NB4 (cell line): Measurements from ENCODE around the gene ANP32E.
A peak's percentile ranks its signal among the peaks of the same experiment; 100 is the strongest.

ENCODE experiments used
- DNase-seq: peaks from one replicate; pipeline ENCODE4 v3.0.0; 2010; ENCODE audit warnings: low read depth
- H3K4me3 ChIP-seq: one replicate; pipeline ENCODE4 v1.5.1; 2011; ENCODE audit warnings: mild to moderate bottlenecking, low read depth, low read length, moderate library complexity
- CTCF ChIP-seq: IDR thresholded peaks from one replicate; pipeline ENCODE4 v1.5.1; 2012; ENCODE audit warnings: low read depth, low read length
- MYC ChIP-seq: IDR thresholded peaks from 2 replicates; pipeline ENCODE4 v1.6.1; 2011; ENCODE audit warnings: low read depth, low read length
- POLR2A ChIP-seq: IDR thresholded peaks from 2 replicates; pipeline ENCODE4 v1.6.1; 2011; ENCODE audit warnings: mild to moderate bottlenecking; ENCODE audit not compliant: insufficient read length; ENCODE audit errors: extremely low read depth
- TF ChIP-seq, protein P1 (sequence below): IDR thresholded peaks from 2 replicates; pipeline ENCODE4 v1.6.1; 2011; ENCODE audit warnings: low read depth, low read length

The ANP32E gene

DNA sequence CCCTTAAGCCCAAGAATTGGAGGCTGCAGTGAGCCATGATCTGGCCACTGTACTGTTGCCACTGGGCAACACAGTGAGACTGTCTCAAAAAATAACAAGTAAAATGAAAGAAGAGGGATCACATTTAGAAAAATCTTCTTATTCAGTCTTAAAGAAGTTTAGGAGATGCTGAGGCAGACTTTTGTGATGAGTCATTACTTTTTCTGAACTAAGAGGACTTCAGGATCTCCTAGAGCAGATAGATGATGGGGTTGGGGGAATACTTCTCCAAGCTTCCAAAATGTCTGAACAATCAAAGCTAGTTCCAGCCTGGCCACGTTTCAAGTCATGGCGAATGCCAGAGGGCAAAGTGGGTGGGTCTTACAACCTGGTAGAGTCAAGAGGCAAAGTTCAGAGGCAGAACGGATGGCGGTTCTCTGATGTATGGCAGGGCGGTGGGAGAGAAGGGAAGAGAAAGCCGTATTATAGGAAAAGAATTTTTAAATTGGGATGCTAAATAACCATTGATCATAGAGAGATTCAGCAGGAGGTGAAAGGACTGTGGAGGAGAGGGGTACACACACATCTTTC, 44.3 kb upstream of the ANP32E start:
- TF ChIP-seq CTCF (no peak), MYC (no peak), POLR2A (no peak)
- TF ChIP-seq, protein P1, sequence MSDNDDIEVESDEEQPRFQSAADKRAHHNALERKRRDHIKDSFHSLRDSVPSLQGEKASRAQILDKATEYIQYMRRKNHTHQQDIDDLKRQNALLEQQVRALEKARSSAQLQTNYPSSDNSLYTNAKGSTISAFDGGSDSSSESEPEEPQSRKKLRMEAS: no peak
- no peak overlapping the region for H3K4me3 ChIP-seq
- no peak for DNase-seq

- no peak overlapping the region for H3K4me3 ChIP-seq
- DNase-seq: no peak
- TF ChIP-seq, protein P1: no peak
- no peak for TF ChIP-seq POLR2A
- TF ChIP-seq CTCF: no peak
- no peak for TF ChIP-seq MYC
Measured at GRCh38 chr1:150273311-150273710, 37.4 kb upstream of the ANP32E start.

DNA sequence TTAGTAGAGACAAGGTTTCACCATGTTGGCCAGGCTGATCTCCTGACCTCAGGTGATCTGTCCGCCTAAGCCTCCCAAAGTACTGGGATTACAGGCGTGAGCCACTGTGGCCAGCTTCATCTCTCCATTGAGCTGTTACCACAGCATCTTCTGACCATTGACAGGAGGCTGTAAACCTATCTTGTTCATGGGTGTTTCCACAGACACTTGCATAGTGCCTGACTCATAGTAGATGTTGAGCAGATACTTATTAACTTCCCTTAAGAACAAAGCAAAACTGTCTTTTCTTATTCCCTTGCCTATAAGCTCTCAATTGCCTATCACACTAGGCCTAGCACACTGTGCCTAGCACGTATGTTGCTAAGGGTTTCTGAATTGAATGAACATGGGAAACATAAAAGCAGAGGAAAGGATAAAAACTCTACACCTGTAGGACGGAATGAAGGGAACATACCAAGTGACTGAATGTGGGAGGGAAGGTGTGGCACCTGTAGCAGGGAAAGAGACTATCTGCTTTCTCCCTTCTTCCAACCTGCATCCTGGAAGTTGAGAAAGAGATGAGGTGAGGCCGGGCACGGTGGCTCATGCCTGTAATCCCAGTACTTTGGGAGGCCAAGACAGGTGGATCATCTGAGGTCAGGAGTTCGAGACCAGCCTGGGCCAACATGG, 35.5 kb upstream of the ANP32E start:
- DNase-seq: no peak
- H3K4me3 ChIP-seq: no peak overlapping the region
- TF ChIP-seq, protein P1: no peak
- no peak for TF ChIP-seq POLR2A
- no peak for TF ChIP-seq CTCF
- no peak for TF ChIP-seq MYC

- peak overlapping the region; percentile 98 for H3K4me3 ChIP-seq
- TF ChIP-seq, protein P1: no peak
- TF ChIP-seq CTCF (no peak), MYC (no peak), POLR2A (no peak)
- no peak for DNase-seq
Measured at GRCh38 chr1:150269451-150269850, 33.5 kb upstream of the ANP32E start.

DNA sequence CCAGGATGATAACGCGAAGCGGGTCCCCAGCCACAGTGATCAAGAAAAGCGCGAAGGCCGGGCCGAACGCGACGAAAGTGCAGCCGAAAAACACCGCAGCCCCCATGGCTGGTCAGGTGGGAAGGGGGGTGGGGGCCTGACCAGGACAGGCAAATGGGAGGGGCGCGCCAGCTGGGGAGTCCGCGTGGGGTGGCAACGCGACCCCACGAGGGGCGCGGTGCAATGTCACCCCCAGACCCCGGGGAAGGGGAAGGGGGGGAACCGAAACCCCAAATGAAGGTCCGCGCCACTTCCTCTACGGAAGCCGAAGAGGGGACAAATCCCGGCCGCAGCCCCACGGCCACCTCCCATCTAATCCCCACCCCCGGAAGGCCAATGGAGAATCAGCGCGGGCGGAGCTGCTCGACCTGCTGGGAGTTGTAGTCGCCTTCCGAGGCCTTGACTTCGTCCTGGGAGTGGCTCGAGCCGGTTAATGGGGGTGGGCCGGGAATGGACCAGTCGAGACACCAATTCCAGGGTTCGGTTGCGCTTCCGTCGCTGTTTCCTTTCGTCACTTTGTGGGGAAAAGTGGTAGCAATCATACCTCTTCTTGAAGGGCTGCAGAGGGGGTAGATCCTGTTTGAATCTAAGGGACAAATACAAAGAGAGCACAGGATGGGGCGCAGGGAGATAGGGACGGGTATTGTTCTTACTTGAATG, 32.9 kb upstream of the ANP32E start, which contains the start of gene APH1A:
Gene APH1A (minus strand): TSS at position 312 of the 699 bp plus-strand sequence. CDS start 206 bp downstream, at position 106.
- TF ChIP-seq POLR2A (peak; percentile 65), MYC (peak; percentile 56; the same call in 1 of the 2 replicates), CTCF (no peak)
- TF ChIP-seq, protein P1: no peak; the same call in 1 of the 2 replicates
- DNase-seq: peak; percentile 97
- peak within 1 kb of the TSS; percentile 98 for H3K4me3 ChIP-seq
